HepG2 (cell line): ENCODE measurements around the gene PPM1G. TPM values are rescaled to one million over a fixed set of nuclear protein-coding genes. Genes with fewer than 3 reads are reported as not detected.
A peak's percentile ranks its signal among the peaks of the same experiment; 100 is the strongest.

Experiments used
- ATAD3A ChIP-seq: sonication (generic); formaldehyde crosslinking; IDR thresholded peaks from 2 replicates; pipeline ENCODE4 v1.4.0; 2020; ENCODE audit warnings: missing genetic modification reagents
- ATF7 ChIP-seq, 2 experiments: fragments of 450-650 bp in 1 of 2; sonication (generic) in 1 of 2; formaldehyde crosslinking in 1 of 2; IDR thresholded peaks; 2 replicates each; pipeline versions ENCODE4 v1.4.0 to v1.6.1; 2016 to 2020; ENCODE audit warnings: antibody characterized with exemption in 1 of 2, mild to moderate bottlenecking in 1 of 2, missing genetic modification reagents in 1 of 2
- BCL6 ChIP-seq: IDR thresholded peaks from 2 replicates; pipeline ENCODE4 v1.6.1; 2016; ENCODE audit warnings: missing genetic modification reagents, missing compliant biosample characterization
- HMGA1 ChIP-seq: sonication (generic); formaldehyde crosslinking; conservative IDR thresholded peaks from 2 replicates; pipeline ENCODE4 v1.4.0; 2020; ENCODE audit warnings: missing genetic modification reagents
- NFE2 ChIP-seq: sonication (generic); formaldehyde crosslinking; IDR thresholded peaks from 2 replicates; pipeline ENCODE4 v1.4.0; 2020; ENCODE audit warnings: missing genetic modification reagents
- PATZ1 ChIP-seq: sonication (generic); formaldehyde crosslinking; IDR thresholded peaks from 2 replicates; pipeline ENCODE4 v1.4.0; 2020; ENCODE audit warnings: missing genetic modification reagents
- SNAPC2 ChIP-seq: sonication (generic); formaldehyde crosslinking; IDR thresholded peaks from 2 replicates; pipeline ENCODE4 v1.8.1; 2022; ENCODE audit warnings: mild to moderate bottlenecking, missing genetic modification reagents
- ZBTB20 ChIP-seq: sonication (generic); formaldehyde crosslinking; IDR thresholded peaks from 2 replicates; pipeline ENCODE4 v1.8.1; 2023; ENCODE audit warnings: missing genetic modification reagents, low read depth, mild to moderate bottlenecking, borderline replicate concordance
- ZBTB26 ChIP-seq: IDR thresholded peaks from 2 replicates; pipeline ENCODE4 v1.6.1; 2016; ENCODE audit warnings: missing compliant biosample characterization, missing genetic modification reagents, borderline replicate concordance
- ZFP41 ChIP-seq: sonication (generic); formaldehyde crosslinking; IDR thresholded peaks from 2 replicates; pipeline ENCODE4 v1.4.0; 2020; ENCODE audit warnings: mild to moderate bottlenecking, missing genetic modification reagents, borderline replicate concordance
- ZNF687 ChIP-seq: sonication (generic); formaldehyde crosslinking; IDR thresholded peaks from 2 replicates; pipeline ENCODE4 v1.5.1; 2020; ENCODE audit warnings: mild to moderate bottlenecking, missing genetic modification reagents, moderate library complexity
- ZNF773 ChIP-seq: sonication (generic); formaldehyde crosslinking; IDR thresholded peaks from 2 replicates; pipeline ENCODE4 v1.4.0; 2020; ENCODE audit warnings: missing genetic modification reagents, borderline replicate concordance
- ZUFSP ChIP-seq: sonication (generic); formaldehyde crosslinking; IDR thresholded peaks from 2 replicates; pipeline ENCODE4 v1.9.0; 2021; ENCODE audit warnings: missing genetic modification reagents, mild to moderate bottlenecking, borderline replicate concordance
- ZXDC ChIP-seq: sonication (generic); formaldehyde crosslinking; IDR thresholded peaks from 2 replicates; pipeline ENCODE4 v1.5.0; 2020; ENCODE audit warnings: mild to moderate bottlenecking, missing genetic modification reagents
- polyA plus RNA-seq, 8 experiments: library from polyadenylated mRNA; depleted of rRNA in 3 of 8; stranded (reverse) in 7 of 8; unstranded in 1 of 8; fragments of >200 nt; fragmentation: Illumina TruSeq in 4 of 8; extraction: Trizol in 4 of 8; gene quantifications; 2 replicates each; pipeline versions ENCODE4 v1.2.1 to v1.2.3, GENCODE V29; 2011 to 2016; ENCODE audit warnings: low read depth in 4 of 8, missing spikeins in 1 of 8, mixed read lengths in 1 of 8; ENCODE audit not compliant: insufficient read depth in 1 of 8
- total RNA-seq, 5 experiments: library from RNA; depleted of rRNA; stranded (reverse); fragments of >200 nt; fragmentation: Illumina TruSeq; extraction: Trizol; gene quantifications; 2 replicates each; pipeline ENCODE4 v1.2.3, GENCODE V29; 2016; ENCODE audit warnings: low read depth in 1 of 5

PPM1G gene
- total and polyA plus RNA-seq, 2 of the 13 experiments (the other 11 are each of a cell fraction or from before 2014, with no cell fraction given) = 58.2 to 213 TPM

GRCh38 chr2:27428213-27428977 is 19.0 kb upstream of the PPM1G start, which contains the start of gene NRBP1 (continued):
- TF ChIP-seq PATZ1 (peak; percentile 98), ZBTB20 (CRISPR knock-in tag) (no peak; the same call in 1 of the 2 replicates), SNAPC2 (no peak), HMGA1 (no peak), ATF7 (IDR thresholded peaks at IDR 0.05) (no peak), ATF7 (CRISPR knock-in tag; IDR thresholded peaks at IDR 0.05) (no peak; the same call in 1 of the 2 replicates), ZNF773 (CRISPR knock-in tag) (no peak), ZBTB26 (CRISPR knock-in tag) (peak; percentile 37; the same call in 1 of the 2 replicates), ZUFSP (no peak), BCL6 (CRISPR knock-in tag) (peak; percentile 71), ZXDC (CRISPR knock-in tag) (no peak), ZFP41 (CRISPR knock-in tag) (no peak; the same call in 1 of the 2 replicates), ATAD3A (CRISPR knock-in tag) (no peak), NFE2 (CRISPR knock-in tag) (0 out of 2 replicates have a peak, but pooled peaks have one; percentile 11), ZNF687 (CRISPR knock-in tag) (peak; percentile 86)
